HL-60/S4 treated with retinoic acid at 250 ng/mL for 4 days and 3 days (cell line): ENCODE data around the gene NRCAM.
"Not testable (repeated sequence)": the region's sequence is repeated elsewhere in the genome, so short reads cannot be mapped to it uniquely, and the experiment has no call there.

ENCODE experiments used
- in situ Hi-C: fragments of 300-500 bp; cut with MboI; formaldehyde crosslinking; loops from 2 replicates; pipeline ENCODE4 v1.7.0; 2022; ENCODE audit warnings: low sequenced_read_pairs

NRCAM gene

DNA sequence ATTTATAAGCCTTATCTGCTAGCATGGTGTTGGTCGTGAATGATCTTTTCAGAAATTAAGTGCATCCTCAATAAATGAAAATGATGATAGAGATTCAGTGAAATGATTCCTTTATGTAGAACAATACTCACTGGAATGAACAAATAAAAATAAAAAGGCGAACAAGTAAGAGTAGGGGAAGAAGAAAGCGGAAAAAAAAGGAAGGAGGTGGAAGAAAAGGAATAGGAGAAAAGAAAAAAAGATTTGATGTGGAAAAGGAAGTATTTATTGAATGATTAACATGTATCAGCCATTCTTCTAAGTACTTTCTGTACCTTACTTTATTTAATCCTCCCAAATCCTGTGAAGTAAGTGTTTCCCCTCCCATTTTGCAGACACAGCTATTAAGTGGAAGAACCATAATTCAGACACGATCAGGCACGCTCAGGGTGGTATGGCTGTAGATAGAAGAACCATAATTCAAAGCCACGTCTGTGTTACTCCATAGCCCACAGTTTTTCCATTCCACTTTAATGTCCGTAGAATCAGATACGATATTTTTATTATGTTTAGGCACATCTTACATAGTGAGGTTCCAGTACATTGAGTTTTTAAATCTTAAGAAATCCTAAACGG, 169.8 kb downstream of the NRCAM start:
- in situ Hi-C loops = no loop called here

DNA sequence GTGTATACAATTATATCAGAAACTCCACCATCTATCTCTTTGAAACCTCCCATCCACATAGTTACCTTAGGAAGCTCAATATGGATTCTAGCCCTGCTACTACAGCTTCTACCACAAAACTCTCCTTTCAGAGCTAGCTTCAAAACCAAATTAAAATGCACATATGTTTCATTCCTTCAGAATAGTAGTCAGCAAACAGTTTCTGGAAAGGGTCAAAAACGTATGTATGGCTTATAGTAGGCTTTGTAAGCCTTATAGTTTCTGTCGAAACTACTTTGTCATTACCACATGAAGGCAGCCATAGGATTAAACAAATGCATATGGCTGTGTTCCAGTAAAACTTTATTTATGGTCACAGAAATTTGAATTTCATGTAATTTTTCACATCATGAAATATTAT, 170.5 kb downstream of the NRCAM start:
- in situ Hi-C loops = no loop called here

DNA sequence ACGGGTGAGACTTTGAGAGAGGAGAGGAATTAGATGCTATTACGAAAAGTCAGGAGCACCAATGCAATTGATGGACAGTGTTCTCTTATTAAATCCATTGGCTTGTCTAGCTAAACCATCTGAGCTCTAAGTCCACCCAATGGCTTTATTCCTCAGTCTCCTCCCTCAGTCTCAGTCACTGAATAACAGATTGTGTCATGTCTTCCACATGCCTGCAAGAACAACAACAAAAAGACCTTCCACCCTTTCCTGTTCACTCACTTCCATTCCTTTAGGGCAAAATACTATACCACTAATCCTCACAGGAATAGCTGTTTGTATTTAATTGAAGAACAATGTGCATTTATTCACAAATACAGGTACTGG, 171.2 kb downstream of the NRCAM start:
- in situ Hi-C loops = no loop called here

DNA sequence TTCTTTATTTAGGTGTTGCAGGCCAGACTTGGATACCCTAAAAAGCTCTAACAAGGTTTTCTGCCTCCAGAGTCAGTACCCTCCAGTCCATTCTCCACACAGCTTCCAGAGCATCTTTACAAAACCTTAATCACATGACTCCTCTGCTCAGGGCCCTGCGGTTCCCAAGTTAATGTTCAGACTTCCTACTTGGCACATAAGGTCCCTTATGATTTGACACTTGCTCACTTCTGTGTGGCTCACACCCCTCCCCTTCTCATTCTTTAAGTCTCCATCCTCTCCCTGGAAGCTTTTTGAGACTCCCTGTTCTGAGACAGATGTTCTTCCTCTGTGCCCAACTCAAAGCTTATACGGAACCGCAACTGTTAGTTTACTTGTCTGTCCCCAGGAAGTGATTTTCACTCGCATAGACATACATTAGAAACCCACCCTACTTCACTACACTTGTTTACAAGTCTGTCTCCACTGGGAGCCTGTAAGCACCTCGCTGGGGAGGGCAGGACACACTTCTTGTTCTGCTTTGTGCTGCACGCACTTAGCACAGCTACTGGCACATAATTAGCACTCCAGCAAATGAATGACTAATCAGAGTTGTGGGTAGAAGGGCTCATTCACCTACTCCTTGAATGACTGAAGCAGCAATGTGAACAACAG, 171.8 kb downstream of the NRCAM start:
- in situ Hi-C loops = no loop called here

DNA sequence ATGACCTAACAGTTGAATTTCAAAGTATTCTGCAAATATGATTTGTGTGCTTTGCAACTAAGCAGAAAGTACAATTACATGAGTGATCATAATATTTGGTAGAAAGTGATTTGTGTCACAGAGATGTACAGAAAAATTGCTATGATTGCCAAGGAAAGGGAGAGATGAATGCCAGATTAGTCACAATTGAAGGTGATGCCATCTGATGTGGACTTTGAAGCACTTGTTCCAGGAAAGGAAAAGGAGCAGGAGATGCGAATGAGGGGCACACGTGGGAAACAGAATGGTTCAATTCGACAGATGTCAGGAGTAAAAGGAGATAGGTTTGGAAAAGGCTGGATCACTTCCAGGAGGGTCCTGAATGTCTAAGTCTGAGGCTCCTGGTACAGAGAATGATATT, 173.0 kb downstream of the NRCAM start:
- in situ Hi-C loops = no loop called here

DNA sequence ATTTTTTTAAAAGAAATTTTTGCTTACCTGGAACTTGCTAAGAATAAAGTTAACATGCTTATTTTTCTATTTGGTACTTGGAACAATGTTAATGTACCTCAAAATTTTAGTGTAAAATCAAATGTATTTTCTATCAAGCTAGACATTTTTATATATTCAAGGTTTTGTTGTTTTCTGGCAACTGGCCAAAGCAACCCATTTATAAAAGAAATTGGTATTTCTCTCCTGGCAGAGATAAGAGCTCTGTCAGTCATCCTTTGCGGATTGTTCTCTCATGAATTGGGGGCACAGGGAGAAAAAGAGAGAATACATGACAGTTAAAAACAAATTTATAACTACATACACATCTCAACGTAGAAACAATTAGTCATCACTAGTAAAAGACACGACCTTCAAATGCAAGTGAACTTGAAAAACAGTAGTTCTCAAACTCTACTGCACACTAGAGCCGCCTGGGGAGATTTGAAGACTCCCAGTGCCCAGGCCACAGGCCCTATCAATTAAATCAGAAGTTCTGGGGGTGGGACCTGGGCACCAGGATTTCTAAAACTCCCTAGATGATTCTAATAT, 173.7 kb downstream of the NRCAM start:
- in situ Hi-C loops = no loop called here

DNA sequence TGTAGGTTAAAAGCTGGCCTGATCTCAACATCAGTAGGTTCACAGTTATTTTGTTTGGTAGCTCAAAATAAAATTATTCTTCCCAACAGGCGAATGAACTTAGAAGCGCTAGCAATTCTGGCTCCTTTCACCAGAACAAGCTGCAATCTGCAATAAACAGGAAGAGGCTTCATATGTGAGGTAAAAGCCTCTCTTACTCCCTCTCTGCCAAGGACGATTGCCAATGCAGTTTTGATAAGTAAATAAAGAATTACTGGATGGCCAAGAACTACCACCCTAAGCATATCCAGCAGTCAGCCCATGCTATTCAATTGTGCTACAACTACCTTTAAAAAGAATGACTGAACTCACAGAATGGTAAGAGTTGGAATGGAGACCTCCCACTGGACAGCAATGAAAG, 176.1 kb downstream of the NRCAM start:
- in situ Hi-C loops = no loop called here

GRCh38 chr7:108278776-108279175, 177.5 kb downstream of the NRCAM start:
- in situ Hi-C loops = no loop called here

- in situ Hi-C loops = no loop called here
These were observed 178.0 kb downstream of the NRCAM start for GRCh38 chr7:108278281-108278680.

DNA sequence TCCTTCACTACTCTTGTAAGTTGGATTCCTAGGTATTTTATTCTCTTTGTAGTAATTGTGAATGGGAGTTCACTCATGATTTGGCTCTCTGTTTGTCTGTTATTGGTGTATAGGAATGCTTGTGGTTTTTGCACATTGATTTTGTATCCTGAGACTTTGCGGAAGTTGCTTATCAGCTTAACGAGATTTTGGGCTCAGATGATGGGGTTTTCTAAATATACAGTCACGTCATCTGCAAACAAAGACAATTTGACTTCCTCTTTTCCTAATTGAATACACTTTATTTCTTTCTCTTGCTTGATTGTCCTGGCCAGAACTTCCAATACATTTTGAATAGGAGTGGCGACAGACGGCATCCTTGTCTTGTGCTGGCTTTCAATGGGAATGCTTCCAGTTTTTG, 181.8 kb downstream of the NRCAM start:
- in situ Hi-C loops = not testable (repeated sequence)

GRCh38 chr7:108272891-108273290, 183.3 kb downstream of the NRCAM start:
- in situ Hi-C loops = not testable (repeated sequence)

GRCh38 chr7:108270385-108271015, 185.7 kb downstream of the NRCAM start:
- in situ Hi-C loops = no loop called here

- in situ Hi-C loops = no loop called here
These were observed 187.9 kb downstream of the NRCAM start for GRCh38 chr7:108268200-108268820.

DNA sequence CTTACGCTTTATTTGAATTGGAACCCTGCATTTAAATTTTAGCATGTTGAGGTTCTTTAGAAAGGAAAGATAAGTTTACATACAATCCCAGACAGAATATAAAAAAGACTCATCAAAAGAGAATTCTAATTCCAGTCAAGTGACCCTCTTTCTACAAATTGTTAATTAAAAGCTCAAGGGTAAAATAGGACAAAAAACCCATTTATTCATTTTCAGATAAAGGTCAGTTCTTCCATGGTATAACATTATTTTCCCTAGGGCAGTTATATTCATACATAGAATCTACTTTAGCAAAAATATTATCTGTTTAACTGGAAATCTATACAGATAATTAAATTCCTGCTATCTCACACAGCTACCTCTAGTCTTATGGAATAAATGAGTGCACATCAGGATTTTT, 188.6 kb downstream of the NRCAM start:
- in situ Hi-C loops = no loop called here

DNA sequence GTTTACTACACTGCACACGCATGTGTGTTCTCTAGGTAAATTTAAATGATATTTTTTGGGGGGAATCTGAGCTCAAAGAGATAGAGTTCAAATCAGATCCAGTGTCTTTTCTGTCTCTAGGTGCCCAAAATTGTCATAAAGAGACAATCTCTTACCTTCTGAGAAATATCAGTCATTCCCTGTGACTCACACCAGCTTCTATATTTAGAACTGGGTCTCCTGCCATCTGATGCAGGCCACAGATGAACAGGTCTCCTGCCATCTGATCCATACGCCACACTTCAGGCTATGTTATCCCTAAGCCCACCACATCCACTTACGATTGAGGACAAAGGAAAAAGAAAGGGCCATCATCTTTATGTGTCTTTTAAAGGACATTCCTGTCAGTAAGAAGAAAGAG, 189.7 kb downstream of the NRCAM start:
- in situ Hi-C loops = no loop called here

DNA sequence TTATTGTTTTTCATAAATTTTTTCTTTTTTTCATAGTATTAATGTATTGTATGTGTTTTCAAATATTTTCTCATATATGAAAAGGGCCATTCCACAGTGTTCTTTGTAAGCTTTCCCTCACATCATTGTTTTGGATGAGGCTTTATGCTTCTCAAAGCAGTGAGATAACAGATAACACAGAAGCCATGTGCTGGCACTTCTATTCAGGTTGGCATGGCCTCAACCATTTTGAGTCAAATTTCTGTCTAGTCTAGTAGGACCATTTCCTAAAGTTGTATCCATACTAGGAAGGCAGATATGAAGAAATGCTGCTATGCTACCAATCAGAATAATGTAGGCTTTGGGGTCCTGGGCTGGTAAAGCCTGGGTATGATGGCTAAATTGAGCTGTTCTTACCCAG, 190.2 kb downstream of the NRCAM start:
- in situ Hi-C loops = no loop called here

DNA sequence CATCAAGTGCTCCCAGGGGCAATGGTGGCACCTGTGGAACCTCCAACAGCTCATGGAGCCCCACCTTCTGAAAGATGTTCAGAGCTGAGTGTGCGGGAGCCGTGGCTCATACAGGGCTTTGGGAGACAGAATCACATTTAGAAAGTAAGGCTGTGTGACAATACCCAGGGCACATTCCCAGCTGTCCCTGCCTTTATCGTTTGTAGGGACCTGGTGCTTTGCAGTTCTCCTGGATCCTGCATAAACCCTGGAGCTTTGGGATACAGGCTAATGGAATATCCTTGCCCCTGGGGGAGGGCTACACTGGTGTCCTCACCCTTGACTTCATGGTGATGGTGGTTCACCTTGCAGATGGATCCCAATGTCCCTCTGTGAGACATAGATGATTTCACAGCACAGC, 191.2 kb downstream of the NRCAM start:
- in situ Hi-C loops = no loop called here

- in situ Hi-C loops = no loop called here
These were observed 192.8 kb downstream of the NRCAM start for GRCh38 chr7:108263425-108263824.

DNA sequence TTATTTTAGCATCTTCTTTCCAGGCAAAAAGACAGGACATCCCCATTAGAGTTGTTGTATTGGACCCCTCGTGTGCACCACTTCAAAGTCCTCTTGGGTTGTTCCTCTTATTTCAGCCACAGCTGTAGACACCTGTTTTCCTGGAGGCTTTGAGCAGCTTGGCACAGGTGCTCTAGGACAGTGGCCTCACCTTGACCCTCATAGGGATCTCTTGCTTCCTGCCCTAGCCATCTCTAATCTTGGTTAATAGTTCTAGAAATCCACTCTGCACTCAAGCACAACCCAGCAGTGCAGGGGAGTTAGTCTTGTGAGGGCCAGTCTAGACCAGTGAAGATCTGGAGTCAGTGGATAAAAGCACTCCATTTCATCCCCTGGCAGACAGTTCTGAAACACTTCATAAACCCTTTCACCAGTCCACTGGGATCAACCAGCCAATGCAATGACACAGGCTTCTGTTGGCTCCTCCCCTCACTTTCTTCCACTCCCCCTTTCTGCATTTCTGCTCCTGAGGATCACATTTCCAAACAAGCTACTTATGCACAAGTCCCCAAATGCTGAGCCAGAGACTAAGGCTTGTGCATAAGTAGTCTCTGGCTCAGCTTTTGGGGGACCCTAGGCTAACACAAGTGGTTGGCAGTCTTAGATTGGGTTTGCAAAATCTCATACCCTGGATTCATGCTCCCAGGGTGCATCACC, 194.5 kb downstream of the NRCAM start:
- in situ Hi-C loops = no loop called here

DNA sequence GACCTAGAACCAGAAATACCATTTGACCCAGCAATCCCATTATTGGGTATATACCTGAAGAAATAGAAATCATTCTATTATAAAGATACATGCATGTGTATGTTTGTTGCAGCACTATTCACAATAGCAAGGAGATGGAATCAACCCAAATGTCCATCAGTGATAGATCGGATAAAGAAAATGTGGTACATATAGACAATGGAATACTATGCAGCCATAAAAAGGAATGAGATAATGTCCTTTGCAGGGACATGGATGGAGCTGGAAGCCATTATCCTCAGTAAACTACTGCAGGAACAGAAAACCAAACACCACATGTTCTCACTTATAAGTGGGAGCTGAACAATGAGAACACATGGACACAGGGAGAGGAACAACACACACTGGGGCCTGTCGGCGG, 196.8 kb downstream of the NRCAM start:
- in situ Hi-C loops = not testable (repeated sequence)

DNA sequence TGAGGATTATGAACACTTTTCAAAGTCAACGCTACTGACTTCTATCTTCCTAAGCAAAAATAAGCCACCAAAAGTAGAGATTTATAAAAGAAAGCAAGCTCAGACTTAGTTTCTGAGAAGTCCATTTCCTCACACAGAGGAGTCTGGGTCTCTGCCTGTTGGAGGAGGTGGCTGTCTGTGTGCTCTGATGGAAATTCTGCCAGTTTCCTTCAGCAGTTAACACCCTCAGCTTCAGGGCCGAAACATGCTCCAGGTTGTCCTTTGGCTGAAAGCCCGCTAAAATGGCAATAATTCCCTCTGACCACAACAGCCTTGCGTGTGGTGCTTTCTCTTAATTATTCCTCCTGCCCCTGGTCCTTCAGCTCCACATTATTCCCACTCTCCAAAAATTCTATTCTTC, 198.3 kb downstream of the NRCAM start:
- in situ Hi-C loops = no loop called here
